Fibroblast of pulmonary artery (primary cell): ENCODE results near the gene SH2D7.

Experiments
- DNase-seq: peaks from one replicate; pipeline ENCODE4 v3.0.0-alpha.2; 2010; ENCODE audit warnings: low read depth
- H3K4me3 ChIP-seq: replicated peaks from 2 replicates; pipeline ENCODE4 v1.5.1; 2011; ENCODE audit warnings: low read depth, mild to moderate bottlenecking, control low read depth, low read length, moderate library complexity
- TF ChIP-seq, protein P1 (sequence below): IDR thresholded peaks from 2 replicates; pipeline ENCODE4 v1.5.1; 2011; ENCODE audit warnings: mild to moderate bottlenecking, control low read depth, low read length, inconsistent platforms; ENCODE audit errors: missing control alignments

SH2D7 gene

DNA sequence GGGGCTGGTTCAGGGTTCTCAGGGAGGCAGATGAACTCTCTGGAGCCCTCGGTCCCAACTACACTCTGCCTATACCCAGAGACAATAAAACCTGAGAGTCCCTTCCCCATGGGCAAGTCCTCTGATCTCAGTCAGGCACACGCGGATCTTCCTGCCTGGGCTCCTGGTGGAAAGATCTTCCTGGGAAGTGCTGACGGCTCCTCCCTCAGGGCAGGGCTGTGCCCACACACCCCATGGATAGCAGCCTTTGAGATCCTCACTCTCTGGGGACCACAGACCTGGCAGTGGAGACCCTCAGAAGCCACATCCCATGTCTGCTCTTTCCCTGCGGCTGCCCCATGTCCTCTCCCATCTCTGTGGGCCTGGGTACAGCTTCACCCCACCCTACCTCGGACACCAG, 10.4 kb downstream of the SH2D7 start:
- DNase-seq, result no peak
- H3K4me3 ChIP-seq, result no peak overlapping the region
- TF ChIP-seq, protein P1, sequence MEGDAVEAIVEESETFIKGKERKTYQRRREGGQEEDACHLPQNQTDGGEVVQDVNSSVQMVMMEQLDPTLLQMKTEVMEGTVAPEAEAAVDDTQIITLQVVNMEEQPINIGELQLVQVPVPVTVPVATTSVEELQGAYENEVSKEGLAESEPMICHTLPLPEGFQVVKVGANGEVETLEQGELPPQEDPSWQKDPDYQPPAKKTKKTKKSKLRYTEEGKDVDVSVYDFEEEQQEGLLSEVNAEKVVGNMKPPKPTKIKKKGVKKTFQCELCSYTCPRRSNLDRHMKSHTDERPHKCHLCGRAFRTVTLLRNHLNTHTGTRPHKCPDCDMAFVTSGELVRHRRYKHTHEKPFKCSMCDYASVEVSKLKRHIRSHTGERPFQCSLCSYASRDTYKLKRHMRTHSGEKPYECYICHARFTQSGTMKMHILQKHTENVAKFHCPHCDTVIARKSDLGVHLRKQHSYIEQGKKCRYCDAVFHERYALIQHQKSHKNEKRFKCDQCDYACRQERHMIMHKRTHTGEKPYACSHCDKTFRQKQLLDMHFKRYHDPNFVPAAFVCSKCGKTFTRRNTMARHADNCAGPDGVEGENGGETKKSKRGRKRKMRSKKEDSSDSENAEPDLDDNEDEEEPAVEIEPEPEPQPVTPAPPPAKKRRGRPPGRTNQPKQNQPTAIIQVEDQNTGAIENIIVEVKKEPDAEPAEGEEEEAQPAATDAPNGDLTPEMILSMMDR, result no peak

DNA sequence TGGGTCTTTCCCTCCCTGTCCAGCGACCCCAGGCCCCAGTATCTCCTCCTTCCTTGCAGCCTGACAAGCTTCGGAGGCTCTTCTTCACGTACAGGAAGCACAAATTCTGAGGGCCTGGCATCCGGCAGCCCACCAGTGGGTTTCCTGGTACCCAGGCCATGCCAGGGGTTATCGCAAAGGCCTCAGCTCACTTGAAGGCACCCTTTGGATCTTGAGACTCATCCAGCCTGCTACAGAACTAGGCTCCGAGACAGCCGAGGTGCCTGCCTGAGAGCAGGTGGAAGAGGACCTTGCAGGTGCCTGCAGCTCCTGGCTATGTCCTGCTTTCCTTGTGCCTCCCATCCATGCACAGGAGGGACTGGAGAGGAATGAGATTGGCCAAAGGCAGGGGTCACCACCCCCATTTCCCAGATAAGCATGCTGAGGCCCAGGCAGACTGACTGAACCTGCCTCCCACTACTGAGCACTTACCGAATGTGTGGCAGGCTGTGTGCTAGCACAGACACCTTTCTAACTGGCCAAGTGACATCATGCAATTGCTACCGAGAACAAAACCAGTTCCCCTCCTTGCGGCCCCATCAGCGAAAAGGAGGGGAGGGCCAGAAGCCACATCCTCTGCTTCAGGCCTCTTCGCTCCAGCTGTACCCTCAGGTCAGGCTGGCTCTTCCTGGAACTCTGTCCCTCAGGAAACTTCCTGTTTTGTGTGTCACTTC, 11.2 kb downstream of the SH2D7 start:
- H3K4me3 ChIP-seq, result no peak overlapping the region
- no peak for DNase-seq
- TF ChIP-seq, protein P1, result no peak

DNA sequence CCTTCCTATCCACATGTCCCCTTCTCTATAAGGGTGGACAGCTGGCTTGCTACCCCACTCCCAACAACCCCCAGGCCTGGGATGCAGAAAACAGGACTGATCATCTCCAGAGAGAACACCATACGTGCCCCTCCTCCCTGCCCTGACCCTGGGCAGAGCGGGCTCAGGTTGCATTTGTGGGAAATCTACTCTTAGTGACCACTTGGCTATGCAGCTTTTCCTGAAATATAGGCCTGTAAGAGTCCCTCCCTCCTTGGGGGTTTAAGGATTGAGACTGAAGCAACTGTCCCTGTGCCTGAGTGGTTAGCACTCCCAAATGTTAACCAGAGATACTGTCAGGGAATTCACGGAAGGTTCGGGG, 11.7 kb downstream of the SH2D7 start:
- no peak overlapping the region for H3K4me3 ChIP-seq
- TF ChIP-seq, protein P1, result no peak
- no peak for DNase-seq

DNA sequence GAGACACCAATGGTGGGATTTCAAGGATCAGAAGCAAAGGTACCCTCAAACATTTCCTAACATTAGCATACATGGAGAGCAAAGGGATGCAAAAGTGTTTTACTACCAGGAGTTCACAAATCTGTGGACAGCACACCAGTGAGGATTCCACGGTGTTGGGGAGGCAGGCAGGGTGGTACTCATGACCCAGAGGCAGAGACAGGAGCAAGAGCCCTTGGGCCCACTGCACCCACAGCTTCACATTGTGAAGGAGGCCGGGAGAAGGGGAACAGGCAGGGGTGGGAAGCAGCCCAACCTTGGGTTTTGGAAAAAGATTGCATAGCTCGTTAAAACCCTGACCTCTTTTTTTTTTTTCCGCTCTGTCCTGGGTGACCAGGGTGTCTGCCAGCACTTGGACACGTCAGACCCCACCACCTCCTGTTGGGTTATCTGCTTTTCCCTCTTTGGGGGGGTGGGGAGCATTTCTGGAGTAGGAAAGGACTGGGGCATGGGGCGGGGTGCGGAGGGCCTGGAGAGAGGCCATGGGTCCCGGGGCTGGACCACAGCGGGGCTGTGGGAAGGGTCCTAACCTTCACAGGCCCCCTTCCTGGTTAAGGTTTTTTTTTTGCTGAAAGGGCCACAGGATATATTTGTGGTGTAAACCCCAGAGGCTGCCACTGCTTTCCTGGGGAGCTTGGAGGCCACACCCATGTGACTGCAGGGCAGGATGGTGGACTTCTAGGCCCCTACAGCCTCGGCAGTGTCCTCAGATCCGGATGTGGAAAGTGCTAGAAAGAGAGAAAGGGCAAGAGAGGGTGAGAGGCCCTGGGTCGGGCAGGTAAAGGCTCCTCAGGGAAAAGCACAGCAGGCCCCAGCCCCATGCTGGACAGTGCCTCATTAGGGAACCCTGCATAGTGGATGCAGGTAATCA, 12.5 kb downstream of the SH2D7 start:
- TF ChIP-seq, protein P1, result no peak
- no peak overlapping the region for H3K4me3 ChIP-seq
- no peak for DNase-seq

DNA sequence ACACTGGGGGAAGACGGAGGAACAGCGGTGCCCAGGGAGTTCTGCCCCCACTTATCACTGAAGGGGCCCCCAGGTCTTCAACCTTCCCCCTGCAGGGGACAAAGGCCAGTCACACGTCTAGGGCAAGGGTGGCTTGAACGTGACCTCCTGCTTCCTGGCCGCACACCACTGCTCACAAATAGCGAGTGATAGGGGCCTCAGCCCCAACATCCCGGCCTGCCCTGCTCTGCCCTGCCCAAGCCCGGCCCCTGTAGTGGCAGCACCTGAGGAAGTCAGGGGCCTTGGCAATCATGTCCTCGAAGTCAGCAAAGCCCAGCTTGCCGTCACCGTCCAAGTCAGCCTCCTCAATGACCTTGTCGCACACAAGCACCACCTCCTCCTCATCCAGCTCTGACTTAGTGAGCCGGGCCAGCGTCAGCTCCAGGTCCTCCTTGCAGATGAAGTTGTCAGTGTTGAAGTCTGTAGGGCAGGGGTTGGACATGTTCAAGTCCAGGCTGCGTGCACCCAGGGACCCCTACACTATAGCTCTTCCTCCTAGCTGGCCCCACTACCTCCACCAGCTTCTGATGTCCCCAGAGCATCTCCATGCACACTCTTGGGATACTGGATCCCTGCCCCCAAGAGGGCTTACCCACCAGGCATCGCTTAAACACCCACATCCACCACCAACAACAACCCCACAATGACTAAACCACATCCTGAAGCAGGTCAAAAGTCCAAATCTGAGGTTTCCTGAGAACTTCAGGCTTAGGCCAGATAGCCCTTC, 13.3 kb downstream of the SH2D7 start:
- no peak overlapping the region for H3K4me3 ChIP-seq
- TF ChIP-seq, protein P1, result no peak
- DNase-seq, result peak; percentile 11

DNA sequence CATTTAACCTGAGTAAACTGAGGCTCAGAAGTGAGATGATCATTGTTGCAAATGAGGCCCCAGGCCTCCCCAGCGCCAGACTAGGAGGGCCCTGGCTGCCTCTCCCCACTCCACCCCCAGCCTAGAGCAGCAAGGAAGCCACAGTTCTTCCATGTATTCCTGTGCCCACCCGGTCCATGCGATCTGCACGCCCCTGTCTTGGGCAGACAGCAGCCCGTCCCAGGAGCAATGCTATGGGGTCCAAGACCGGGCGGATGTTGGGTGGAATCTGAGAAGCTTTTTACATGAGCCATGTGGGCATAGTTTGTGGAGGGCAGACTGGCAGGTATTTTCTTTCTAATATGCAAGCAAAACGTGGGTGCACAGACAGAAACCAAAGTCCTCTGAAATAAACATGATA, 15.1 kb downstream of the SH2D7 start:
- H3K4me3 ChIP-seq, result no peak overlapping the region
- no peak for DNase-seq
- TF ChIP-seq, protein P1, result no peak
